H1 (cell line): ENCODE results near the gene MR1.

ENCODE experiments used
- ATF2 ChIP-seq: IDR thresholded peaks from 2 replicates; pipeline ENCODE4 v1.6.1; 2012; ENCODE audit warnings: low read length, inconsistent platforms
- EP300 ChIP-seq, 2 experiments: IDR thresholded peaks; 1 replicate in 1 of 2; 2 replicates in 1 of 2; pipeline ENCODE4 v1.6.1; 2011 to 2012; ENCODE audit warnings: low read depth in 2 of 2, low read length in 2 of 2, mild to moderate bottlenecking in 2 of 2, borderline replicate concordance in 1 of 2, inconsistent platforms in 1 of 2, moderate library complexity in 1 of 2
- HDAC2 ChIP-seq, 2 experiments: fragments of 300-600 bp in 1 of 2; sonication (generic) in 1 of 2; IDR thresholded peaks; 2 replicates each; pipeline ENCODE4 v1.6.1; 2011 to 2012; ENCODE audit warnings: low read depth in 2 of 2, low read length in 2 of 2, mild to moderate bottlenecking in 2 of 2, moderate library complexity in 2 of 2, borderline replicate concordance in 1 of 2, inconsistent platforms in 1 of 2
- JUND ChIP-seq: IDR thresholded peaks from 2 replicates; pipeline ENCODE4 v1.6.1; 2011; ENCODE audit warnings: mild to moderate bottlenecking, improper control_type of control experiment, low read length
- POLR2A ChIP-seq, 2 experiments: IDR thresholded peaks; 1 replicate in 1 of 2; 2 replicates in 1 of 2; pipeline ENCODE4 v1.6.1; 2011; ENCODE audit warnings: low read depth in 2 of 2, low read length in 2 of 2, mild to moderate bottlenecking in 2 of 2; ENCODE audit errors: control extremely low read depth in 1 of 2
- POLR2AphosphoS5 ChIP-seq: IDR thresholded peaks from 2 replicates; pipeline ENCODE4 v1.6.1; 2011; ENCODE audit warnings: low read depth, low read length
- RFX5 ChIP-seq: IDR thresholded peaks from 2 replicates; pipeline ENCODE4 v1.6.1; 2011; ENCODE audit warnings: low read depth, low read length, improper control_type of control experiment, borderline replicate concordance
- RNF2 ChIP-seq: fragments of 200-900, 300-1000 bp; sonication (generic); IDR thresholded peaks from 2 replicates; pipeline ENCODE4 v1.7.1; 2016; ENCODE audit warnings: borderline replicate concordance, low read depth, mild to moderate bottlenecking, antibody characterized with exemption, low read length; ENCODE audit not compliant: poor library complexity, severe bottlenecking; ENCODE audit errors: missing control alignments
- TCF12 ChIP-seq: IDR thresholded peaks from 2 replicates; pipeline ENCODE4 v1.6.1; 2011; ENCODE audit warnings: low read depth, mild to moderate bottlenecking, low read length
- YY1 ChIP-seq: IDR thresholded peaks from 2 replicates; pipeline ENCODE4 v1.6.1; 2011; ENCODE audit warnings: low read depth, mild to moderate bottlenecking, low read length
- ZNF274 ChIP-seq: IDR thresholded peaks from 2 replicates; pipeline ENCODE4 v1.7.0; 2012; ENCODE audit warnings: low read length, borderline replicate concordance; ENCODE audit errors: extremely low read depth
- TF ChIP-seq, protein P1 (sequence below), 3 experiments: IDR thresholded peaks; 1 replicate in 2 of 3; 2 replicates in 1 of 3; pipeline versions ENCODE4 v1.5.1 to v1.6.1; 2011; ENCODE audit warnings: low read length in 3 of 3, mild to moderate bottlenecking in 3 of 3, inconsistent platforms in 2 of 3, low read depth in 1 of 3, moderate library complexity in 1 of 3; ENCODE audit not compliant: insufficient read depth in 1 of 3; ENCODE audit errors: control extremely low read depth in 1 of 3

- TF ChIP-seq, protein P1, sequence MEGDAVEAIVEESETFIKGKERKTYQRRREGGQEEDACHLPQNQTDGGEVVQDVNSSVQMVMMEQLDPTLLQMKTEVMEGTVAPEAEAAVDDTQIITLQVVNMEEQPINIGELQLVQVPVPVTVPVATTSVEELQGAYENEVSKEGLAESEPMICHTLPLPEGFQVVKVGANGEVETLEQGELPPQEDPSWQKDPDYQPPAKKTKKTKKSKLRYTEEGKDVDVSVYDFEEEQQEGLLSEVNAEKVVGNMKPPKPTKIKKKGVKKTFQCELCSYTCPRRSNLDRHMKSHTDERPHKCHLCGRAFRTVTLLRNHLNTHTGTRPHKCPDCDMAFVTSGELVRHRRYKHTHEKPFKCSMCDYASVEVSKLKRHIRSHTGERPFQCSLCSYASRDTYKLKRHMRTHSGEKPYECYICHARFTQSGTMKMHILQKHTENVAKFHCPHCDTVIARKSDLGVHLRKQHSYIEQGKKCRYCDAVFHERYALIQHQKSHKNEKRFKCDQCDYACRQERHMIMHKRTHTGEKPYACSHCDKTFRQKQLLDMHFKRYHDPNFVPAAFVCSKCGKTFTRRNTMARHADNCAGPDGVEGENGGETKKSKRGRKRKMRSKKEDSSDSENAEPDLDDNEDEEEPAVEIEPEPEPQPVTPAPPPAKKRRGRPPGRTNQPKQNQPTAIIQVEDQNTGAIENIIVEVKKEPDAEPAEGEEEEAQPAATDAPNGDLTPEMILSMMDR (IDR thresholded peaks at IDR 0.05; ENCODE audit: control extremely low read depth in 1 of 3, insufficient read depth in 1 of 3, low read depth in 1 of 3, low read length in 3 of 3): no peak
- TF ChIP-seq YY1: no peak
- TF ChIP-seq ZNF274: no peak
- TF ChIP-seq HDAC2 (IDR thresholded peaks at IDR 0.05; ENCODE audit: borderline replicate concordance in 1 of 2, low read depth in 2 of 2, low read length in 2 of 2): no peak
- no peak for TF ChIP-seq TCF12
- no peak for TF ChIP-seq POLR2A (IDR thresholded peaks at IDR 0.05; ENCODE audit: control extremely low read depth in 1 of 2, low read depth in 2 of 2, low read length in 2 of 2)
- TF ChIP-seq ATF2: no peak
- no peak for TF ChIP-seq RFX5
- no peak for TF ChIP-seq RNF2
- no peak for TF ChIP-seq POLR2AphosphoS5
- TF ChIP-seq JUND: no peak
- TF ChIP-seq EP300 (IDR thresholded peaks at IDR 0.05; ENCODE audit: borderline replicate concordance in 1 of 2, low read depth in 2 of 2, low read length in 2 of 2): no peak
Observed at GRCh38 chr1:181080556-181080955, 46.8 kb downstream of the MR1 start.
